Measurements from ENCODE around the gene ZNF382. TPM values are rescaled to one million over a fixed set of nuclear protein-coding genes. Genes with fewer than 3 reads are reported as not detected.
"Not testable (repeated sequence)": the region's sequence is repeated elsewhere in the genome, so short reads cannot be mapped to it uniquely, and the experiment has no call there.

The ZNF382 gene
- total RNA-seq, 4 donors from 2014 or later, result 0.95 to 3.3 (median 1.2) TPM

- TF ChIP-seq POLR2A (IDR thresholded peaks at IDR 0.05) (no peak), CTCF (IDR thresholded peaks at IDR 0.05) (no peak)
- 53 to 65% methylated on average over 2 of the region's 2 CpGs for WGBS, 2 donors
- H3K4me3 ChIP-seq (ENCODE audit: low read depth, poor library complexity, severe bottlenecking), result no peak overlapping the region
- intact Hi-C loops (cut with DNase I; ENCODE audit: low total_unique reads), result no loop called here
- DNase-seq (ENCODE audit: low spot score in 2 of 2), result no peak
These were observed 30.4 kb upstream of the ZNF382 start for GRCh38 chr19:36574741-36575140.

DNA sequence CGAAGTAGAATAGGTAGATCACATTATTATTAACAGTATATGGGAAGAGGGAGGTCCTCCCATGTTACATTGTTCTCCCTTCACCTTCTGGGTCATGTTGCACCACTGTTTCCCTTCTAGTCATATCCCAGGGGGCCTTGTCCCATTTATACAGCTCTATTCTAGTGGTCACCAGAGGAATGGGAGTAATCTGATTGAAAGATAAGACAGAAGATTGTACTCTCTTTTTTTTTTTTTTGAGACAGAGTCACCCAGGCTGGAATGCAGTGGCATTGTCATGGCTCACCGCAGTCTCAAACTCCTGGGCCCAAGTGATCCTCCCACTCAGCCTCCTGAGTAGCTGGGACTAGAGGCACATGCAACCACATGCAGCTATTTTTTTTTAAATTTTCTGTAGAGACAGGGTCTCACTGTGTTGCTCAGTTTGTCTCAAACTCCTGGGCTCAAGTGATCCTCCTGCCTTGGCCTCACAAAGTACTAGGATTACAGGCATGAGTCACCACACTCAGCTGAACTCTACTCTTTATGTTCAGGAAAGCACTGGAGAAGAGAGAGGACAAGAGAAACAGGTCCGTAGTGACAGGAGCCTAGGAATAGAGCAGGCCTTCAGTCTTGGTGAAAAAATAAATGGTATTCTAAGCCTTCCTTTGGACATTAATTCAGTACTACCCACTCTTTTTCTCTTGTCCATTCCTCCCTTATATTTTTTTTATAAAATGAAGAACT is 27.7 kb upstream of the ZNF382 start:
- no peak for TF ChIP-seq CTCF (IDR thresholded peaks at IDR 0.05)
- no peak for TF ChIP-seq POLR2A (IDR thresholded peaks at IDR 0.05)
- 95 to 100% methylated on average over 3 of the region's 3 CpGs for WGBS, 2 donors
- no peak overlapping the region for H3K4me3 ChIP-seq (ENCODE audit: low read depth, poor library complexity, severe bottlenecking)
- intact Hi-C loops (cut with DNase I; ENCODE audit: low total_unique reads), result no loop called here
- DNase-seq (ENCODE audit: low spot score in 2 of 2), result no peak

DNA sequence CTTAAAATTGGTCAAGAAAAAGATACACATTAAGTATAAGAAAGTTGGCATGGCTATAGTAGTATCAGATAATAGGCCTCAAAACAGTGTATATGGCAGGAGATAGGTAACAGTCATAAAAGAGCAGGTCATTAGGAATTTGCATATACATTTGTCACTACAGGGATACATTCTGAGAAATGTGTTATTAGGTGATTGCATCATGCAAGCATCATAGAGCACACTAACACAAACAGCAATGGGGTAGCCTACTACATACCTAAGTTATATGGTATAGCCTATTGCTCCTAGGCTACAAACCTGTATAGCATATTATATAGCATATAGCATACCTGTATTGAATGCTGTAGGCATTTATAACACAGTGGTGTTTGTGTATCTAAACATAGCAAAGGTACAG is 25.9 kb upstream of the ZNF382 start:
- intact Hi-C loops (cut with DNase I; ENCODE audit: low total_unique reads), result no loop called here
- TF ChIP-seq CTCF (IDR thresholded peaks at IDR 0.05) (no peak), POLR2A (IDR thresholded peaks at IDR 0.05) (no peak)
- DNase-seq (ENCODE audit: low spot score in 2 of 2), result no peak
- no peak overlapping the region for H3K4me3 ChIP-seq (ENCODE audit: low read depth, poor library complexity, severe bottlenecking)

GRCh38 chr19:36602681-36603080 is 2.4 kb upstream of the ZNF382 start:
- DNase-seq (ENCODE audit: low spot score in 2 of 2); intact Hi-C loops (cut with DNase I; ENCODE audit: low total_unique reads); H3K4me3 ChIP-seq (ENCODE audit: low read depth, poor library complexity, severe bottlenecking): not testable (repeated sequence)
- WGBS, 2 donors, result 87 to 92% methylated on average over 10 of the region's 10 CpGs

DNA sequence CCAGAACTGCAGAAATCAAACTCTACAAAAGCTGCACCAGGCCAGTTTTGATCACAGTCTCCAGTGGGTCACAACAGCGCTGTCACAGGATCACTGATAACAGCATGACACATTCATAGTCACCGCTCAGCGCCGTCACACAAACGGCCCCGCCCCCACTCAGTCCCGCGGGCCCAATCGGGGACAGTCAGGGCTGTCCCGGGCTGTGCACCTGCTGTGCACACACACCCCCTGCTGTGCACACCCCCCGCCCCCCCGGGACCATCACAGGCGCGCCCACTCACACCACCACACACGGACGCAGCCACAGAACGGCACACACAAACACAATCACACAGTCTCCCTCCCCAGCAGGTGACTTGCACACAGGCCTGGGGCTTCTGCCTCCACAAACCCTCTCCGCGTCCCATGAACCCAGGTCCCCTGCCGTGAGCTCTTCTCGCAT is 435 bp upstream of the ZNF382 start:
- TF ChIP-seq POLR2A (IDR thresholded peaks at IDR 0.05) (no peak), CTCF (IDR thresholded peaks at IDR 0.05) (no peak)
- intact Hi-C loops (cut with DNase I; ENCODE audit: low total_unique reads), result no loop called here
- WGBS, 2 donors, result 1% methylated on average over 18 to 21 of the region's 21 CpGs
- peak; percentile 14 to 86 for DNase-seq (ENCODE audit: low spot score in 2 of 2)
- peak overlapping the region; percentile 26 for H3K4me3 ChIP-seq (ENCODE audit: low read depth, poor library complexity, severe bottlenecking)

- intact Hi-C loops (cut with DNase I; ENCODE audit: low total_unique reads), result no loop called here
- TF ChIP-seq POLR2A (IDR thresholded peaks at IDR 0.05), result no peak
- no peak for TF ChIP-seq CTCF (IDR thresholded peaks at IDR 0.05)
- WGBS, 2 donors, result 5 to 7% methylated on average over 1 of the region's 1 CpG
- no peak overlapping the region for H3K4me3 ChIP-seq (ENCODE audit: low read depth, poor library complexity, severe bottlenecking)
- no peak for DNase-seq (ENCODE audit: low spot score in 2 of 2)
These were observed 865 bp downstream of the ZNF382 start for GRCh38 chr19:36605877-36606478.

Measured in lower leg skin (tissue), 4 donors.